NCI-H1436 treated with DMSO at 0.1 percent for 48 hours (cell line): Measurements from ENCODE around the gene CEP250.

Experiments used
- DNase-seq: peaks from one replicate; lab custom pipeline; 2025; lab: John Stamatoyannopoulos, UW

Gene CEP250

GRCh38 chr20:35563834-35564233 is 108.4 kb downstream of the CEP250 start:
- DNase-seq = no peak

GRCh38 chr20:35564905-35565304 is 109.5 kb downstream of the CEP250 start:
- no peak for DNase-seq

DNA sequence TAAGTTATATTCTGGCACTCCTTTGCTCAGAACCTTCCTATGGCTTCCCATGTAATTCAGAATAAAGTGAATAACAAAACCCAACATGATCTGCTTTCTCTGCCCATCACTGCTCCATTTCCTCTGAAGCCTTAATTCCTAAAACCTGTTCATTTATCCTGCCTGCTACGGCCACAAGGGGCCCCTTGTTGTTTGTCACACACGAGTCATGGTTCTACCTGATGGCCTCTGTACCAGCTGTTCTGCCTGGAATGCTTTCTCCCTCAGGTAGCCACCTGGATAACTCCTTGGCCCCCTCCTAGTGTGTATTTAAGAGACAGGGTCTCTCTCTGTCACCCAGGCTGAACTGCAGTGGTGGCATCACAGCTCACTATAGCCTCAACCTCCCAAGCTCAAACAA is 113.2 kb downstream of the CEP250 start:
- no peak for DNase-seq
